HG03439 (cell line): ENCODE measurements around the gene CDK5.

Experiments used
- ATAC-seq: cut with Tn5 transposase; IDR thresholded peaks from one replicate; pipeline ENCODE4 v1.9.1; 2021; ENCODE audit warnings: mild to moderate bottlenecking, moderate library complexity; ENCODE audit not compliant: unreplicated experiment

The CDK5 gene

DNA sequence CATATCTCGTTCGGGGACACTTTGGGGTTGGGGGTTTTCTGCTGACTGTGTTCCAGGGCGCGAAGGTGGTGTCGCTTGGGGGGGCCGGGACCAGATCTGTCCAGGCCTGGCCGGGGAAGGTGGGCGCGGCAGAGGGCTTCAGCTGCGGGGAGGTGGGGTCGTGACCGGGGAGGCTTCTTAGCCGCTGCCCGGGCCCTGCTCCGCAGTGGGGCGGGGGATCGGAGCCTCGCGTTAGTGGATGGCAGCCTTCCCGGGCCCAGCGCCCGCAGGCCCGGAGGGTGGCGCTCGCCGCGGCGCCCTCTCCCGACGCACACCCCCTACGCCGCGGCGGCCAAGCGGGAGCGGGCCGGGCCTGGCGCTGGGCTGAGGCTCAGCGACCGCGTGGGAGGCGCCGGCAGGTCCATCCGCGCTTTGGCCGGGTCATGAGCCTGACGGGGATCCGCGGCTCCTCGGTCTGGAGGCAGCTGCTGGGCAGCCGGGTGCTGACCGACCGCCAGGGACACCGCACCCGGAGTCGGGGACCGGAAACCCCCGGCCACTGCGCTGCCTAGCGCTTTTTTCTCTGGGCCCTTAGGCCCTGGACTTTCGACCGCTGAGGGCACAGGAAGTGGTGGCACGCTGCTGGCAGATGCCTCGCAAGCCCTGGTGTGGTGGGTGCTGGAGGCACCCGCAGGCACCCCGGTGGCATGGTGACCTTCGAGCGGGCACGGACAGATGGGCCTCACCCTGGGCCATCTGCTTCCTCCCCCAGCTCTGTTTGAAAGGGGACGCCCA, 29.7 kb upstream of the CDK5 start:
- no peak for ATAC-seq

DNA sequence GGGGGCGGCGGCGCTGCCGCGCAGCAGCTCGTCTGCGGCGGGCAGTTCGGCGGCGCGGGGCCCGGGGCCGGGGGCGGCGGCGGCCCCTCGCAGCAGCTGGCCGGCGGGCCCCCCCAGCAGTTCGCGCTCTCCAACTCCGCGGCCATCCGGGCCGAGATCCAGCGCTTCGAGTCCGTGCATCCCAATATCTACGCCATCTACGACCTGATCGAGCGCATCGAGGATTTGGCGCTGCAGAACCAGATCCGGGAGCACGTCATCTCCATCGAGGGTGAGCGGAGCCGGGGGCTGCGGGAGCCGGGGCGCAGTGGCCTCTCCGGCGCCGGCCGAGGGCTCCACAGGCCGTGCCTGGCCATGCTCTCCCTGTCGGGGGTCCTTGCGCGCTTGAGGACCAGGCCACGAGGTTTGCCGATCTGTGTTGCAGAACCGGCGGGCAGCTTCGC, 29.1 kb upstream of the CDK5 start:
- ATAC-seq, result no peak

DNA sequence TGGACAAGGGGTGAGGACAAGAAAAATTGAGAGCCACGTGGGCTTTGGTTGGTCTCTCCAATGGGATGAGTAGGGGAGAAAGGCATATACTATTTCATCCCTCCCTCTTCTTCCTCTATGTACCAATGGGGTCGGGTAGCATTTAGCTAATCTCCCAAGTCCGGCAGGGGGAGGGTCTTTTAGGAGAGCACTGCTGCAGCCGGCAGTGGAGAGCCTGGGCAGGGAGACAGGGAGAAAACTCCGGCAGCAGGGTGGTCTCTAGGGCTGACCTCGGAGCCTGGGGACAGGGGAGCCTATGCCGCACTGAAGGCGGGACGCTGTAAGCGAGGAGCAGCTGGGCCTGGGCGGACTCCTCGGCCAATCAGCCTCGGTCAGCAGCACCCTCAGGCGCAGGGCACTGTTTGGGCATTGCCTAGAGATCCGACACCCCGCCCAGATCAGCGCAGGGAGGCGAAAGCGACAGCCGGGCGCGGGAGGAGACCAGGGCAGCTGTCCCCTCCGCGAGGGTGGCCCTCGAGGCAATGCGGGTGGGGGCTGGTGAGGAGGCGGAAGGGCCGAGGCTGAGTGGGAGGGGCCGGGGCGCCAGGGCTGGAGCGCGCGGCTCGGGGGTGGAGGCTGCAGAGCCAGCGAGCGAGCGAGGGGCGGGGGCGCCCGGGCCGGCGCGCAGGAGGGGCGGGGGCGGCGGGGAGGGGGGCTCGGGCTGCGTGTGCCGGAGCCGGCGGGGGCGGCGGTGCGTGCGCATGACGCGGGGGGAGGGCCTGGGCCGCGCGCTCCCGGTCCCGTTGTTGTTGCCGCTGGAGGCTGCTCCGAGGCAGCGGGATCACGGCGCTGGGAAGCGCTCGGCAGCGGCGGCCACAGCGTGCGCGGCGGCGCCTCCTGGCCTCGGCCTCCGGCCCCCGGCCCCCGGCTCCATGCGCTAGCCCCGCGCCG, 28.3 kb upstream of the CDK5 start, which contains the start of gene AGAP3:
AGAP3 (plus strand) TSS at position 785 of the 930 bp plus-strand sequence. CDS start 267 bp downstream, outside the sequence.
- peak; percentile 42 for ATAC-seq

DNA sequence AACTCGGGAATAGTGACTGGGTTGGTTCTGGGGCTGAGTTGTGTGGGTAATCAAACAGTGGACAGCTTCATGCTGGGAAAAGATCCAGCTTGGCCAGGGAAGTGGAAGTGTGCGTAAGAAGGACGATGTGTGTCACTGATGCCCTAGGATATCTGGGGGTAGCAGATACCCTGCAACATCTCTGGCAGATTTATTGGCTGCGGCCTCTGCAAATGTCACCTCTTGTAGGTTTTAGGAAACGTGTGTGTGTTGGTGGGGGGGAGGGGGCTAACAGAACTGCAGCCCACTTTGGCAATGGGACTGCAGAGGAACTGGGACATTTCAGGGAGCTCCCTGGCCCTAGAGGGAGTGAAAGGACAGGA, 27.6 kb upstream of the CDK5 start:
- no peak for ATAC-seq

DNA sequence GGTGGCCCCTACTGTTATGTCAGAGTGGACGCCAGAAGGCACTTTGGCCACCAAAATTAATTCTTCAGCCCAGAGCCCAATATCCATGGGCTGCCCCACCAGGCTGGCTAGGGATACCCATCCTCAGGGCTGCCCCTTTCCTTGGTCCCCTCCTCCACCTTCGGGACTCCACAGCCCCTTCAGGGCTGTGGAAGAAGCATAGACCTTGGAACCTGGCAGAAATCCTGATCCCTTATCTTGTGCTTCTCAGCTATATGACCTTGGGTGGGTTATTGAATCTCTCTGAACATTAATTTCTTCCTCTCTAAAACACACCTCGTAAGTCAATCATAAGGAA, 26.1 kb upstream of the CDK5 start:
- no peak for ATAC-seq

DNA sequence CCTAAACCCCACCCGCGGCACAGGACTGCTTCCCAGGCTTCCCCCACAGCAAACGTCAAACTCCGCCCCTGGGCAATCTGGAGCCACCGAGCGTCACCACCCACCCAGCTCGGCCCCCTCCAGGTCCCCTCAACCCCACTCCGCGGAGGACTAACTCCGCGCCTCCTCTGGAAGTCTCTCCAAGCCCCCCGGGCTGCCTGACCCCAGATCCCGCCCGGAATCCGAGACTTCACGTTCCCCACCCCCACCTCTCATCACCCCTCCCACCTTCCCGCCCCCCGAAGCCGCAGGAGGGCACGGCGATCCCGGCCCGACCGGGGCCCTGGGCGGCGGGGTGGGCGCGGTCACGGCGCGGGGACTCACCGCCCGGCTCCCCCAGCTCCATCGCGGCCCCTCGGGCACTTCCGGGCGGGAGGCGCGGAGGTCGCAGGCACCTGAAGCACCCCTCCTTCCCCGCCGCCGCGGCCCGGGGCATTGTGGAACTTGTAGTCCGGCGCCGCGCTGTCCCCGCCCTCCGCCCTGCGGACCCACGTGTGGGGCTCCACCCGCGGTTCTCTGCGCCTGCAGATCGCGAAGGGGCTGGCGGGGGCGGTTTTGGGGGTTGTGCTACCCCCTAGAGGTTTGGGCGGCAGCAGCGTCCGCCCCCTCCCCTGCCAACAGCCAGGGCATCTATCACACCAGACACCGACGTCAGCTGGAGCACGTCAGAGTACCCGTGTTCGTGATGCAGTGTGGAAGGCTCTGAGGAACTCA, 25.6 kb upstream of the CDK5 start, which contains the start of gene TMUB1:
TMUB1 (minus strand) TSS at position 423 of the 753 bp plus-strand sequence. CDS start 930 bp downstream, outside the sequence.
- ATAC-seq, result peak; percentile 43

DNA sequence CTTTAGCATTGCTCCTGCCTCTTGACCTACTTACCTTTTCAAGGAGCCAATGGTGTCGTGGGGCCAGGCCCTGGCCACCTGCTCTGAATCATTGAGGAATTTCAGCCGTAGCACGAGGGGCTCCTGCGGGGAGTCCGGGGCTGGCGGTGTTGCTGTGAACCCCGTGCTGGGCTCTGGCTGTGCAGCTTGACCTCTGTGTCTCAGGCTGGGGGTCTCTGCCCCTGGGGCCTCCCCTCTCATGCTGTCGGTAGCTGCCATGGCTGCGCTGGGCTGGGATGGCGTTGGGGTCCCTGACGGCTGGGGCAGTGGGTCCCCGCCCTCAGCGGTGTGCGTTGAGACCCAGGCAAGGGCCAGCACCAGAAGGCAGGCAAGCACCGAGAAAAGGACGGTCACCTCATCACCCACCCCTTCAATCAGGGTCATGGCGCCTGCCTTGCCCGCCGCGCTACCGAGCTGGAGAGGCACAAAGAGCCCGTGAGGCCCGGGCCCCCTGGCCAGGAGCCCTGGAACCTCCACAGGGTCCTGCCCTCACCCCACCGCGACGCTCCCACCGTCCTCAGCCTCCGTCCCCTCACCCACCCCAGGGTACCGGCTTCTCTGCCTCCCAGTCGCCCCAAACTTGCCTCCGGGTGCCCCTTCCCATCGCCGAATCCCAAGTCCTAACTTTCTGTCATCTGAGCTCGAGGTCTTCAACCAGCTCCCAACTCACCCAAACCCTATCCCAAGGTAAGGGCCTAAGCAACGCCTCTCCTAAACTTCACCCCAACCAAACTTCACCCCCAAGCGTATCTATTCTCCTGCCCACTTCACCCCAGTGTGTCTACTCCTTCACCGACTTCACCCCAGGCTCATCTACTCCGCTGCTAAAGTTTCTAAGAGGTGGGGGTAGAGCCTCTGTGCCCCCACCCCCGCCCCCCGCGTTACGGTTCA, 24.7 kb upstream of the CDK5 start:
- no peak for ATAC-seq

DNA sequence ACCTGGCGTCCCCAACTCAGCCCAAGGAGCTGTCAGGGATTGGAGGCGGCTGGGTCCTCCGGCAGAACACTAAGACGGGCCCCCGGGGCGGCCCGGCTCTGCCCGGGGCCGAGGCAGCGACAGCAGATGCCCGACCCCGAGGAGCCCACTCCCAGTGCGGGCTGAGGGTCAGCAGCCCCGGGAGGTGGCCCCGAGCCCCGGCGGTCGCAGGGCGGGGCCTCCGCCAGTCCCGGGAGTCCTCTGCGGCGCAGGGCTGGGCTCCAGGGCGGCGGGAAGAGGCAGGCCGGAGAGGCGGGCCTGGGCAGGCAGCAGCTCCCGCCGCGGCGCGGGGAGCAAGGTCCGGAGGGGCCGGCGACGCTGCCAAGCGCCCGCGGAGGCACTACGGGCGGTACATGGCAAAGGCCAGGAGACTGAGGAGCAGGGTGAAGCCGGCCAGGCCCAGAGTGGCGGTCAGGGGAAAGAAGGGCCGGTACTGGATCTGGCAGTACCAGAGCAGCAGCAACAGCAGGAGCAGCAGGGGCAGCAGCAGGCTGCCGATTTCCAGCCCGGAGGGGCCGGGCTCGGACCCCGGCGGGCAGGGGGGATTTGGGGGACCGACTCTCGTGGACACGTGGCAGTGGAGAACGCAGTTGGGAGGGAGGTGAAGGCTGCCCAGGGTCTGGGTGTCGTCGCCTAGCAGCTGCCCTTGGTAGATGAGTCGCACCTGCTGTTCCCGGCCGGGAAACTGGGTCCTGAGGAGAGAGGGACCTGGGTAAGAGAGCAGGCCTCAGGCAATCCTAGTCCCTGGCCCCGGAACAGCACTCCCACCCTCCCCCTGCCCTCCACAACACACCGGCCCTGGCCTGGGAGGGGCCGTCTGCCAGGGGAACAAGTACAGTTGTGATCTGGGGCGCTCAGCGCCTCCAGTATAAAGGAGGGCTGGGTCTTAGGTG, 23.7 kb upstream of the CDK5 start:
- ATAC-seq, result no peak

DNA sequence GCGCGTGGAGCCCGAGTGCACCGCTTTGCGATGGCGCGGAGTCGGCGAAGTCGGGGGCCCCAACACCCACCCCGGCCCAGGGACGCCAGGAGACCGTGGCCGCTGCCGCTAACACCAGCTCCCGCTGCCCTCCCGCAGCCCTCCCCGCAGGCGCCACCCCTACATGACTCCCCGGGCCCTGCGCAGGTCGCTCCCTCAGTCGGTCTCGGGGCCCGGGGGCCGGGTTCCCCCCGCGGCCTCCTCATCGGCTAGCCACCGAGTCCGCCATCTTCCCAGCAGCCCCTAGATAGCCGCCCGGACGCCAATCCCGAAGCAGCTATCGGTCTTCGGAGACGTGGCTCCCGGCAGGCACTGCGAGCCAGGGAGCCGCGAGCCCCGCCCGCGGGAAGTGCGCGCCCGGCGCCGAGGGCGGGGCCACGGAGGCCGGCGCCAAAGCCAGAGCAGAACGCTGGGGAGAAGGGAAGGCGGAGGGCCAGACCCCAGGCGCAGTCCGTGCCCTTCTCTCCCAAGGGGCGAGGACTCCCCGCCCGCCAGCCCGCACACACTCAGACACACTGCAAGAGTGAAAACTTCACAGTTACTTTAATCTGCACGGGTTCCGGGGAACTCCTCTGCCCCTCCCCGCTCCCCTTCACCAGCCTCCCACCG, 22.9 kb upstream of the CDK5 start, which contains the start of gene FASTK:
FASTK (minus strand) TSS at position 288 of the 648 bp plus-strand sequence; CDS start at position 245, 43 bp downstream.
- peak; percentile 75 for ATAC-seq

DNA sequence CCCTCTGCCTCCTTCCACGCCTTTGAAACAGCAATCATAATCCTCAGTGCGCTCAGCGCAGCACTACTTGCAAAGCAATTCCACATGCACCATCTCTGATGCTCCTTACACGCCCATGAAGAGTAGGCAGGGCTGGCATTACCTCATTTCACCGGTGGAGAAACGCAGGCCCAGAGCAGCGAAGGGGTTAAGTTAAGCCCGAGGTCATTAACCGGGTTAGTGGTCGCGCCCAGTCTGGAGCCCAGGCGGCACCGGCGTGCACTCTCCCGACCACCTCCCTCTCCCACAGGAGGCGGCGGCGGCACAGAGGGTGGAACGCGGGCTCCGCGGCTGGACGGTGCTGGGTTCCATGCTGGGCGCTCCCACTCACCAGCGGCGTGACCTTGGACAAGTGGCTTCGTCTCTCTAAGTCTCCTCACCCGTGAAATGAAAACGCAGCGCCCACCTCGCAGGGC, 22.4 kb upstream of the CDK5 start:
- peak; percentile 0 for ATAC-seq

DNA sequence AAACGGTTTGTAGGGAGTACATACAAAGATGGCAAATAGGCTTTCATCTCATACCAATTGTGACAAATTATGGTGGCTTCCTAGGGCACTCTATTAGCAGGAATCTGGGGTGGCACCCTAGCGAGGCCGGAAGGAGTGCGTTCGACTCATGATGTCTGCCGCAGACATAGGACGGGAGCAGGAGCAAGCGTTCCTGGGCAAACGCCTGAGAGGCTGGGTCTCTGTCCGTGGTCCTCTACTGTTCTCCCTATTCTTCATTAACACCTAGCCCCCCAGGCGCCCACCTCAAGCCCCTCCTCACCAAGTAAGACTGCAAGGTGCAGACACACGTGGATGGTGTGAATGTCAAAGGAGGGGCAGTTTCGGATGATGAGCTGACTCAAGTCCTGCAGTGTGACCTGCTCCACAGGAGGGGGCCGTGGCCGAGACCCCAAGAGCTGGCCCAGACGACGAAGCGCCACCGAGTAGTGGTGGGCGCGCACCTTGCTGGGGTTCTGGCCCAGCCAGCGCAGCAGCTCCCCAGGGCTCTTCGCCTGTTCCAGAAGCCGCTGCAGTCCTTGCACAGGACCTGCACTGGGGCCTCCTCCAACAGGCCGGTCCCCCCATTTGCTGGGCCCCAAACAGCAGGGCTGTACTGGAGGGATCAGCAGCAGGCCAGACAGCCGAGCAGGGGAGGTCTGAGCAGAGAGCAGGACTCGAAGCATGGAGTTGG, 21.7 kb upstream of the CDK5 start:
- no peak for ATAC-seq

DNA sequence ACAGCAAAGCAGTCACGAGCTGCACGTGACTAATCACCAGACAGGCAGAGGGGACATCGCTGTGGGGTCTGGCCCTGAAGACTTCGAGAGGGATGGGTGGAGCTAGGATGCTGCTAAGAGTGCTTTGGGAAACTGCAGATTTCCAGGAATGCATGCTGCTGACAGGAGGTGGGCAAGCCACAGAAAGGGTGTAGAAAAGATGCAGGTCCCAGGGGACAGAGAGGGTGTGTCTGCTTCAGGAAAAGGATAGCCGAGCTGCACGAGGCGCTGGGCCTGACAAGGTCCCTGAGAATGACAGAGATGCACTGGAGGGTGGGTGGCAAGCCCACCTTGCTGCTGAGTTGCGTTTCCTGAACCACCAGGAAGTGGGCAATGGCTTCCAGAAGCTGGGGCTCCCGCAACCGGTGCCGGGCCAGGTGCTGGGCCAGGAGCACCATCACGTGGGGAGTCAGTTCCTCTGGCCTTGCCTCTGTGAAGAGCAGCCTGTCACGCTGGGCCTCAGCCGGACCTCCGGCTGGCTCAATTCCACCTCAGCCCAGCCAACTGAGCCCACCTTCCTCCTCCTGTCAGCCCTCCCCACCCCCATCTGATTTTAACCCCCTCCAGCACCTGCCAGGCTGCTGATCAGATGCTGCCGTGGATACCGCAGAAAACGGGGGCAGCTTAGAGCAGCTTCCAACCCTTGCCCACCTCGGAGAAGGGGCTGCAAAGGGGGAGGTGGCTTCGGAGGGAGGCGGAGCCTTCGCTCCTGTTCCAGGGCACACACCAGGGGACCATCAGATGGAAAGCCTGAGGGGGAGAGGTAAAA, 20.7 kb upstream of the CDK5 start:
- no peak for ATAC-seq

DNA sequence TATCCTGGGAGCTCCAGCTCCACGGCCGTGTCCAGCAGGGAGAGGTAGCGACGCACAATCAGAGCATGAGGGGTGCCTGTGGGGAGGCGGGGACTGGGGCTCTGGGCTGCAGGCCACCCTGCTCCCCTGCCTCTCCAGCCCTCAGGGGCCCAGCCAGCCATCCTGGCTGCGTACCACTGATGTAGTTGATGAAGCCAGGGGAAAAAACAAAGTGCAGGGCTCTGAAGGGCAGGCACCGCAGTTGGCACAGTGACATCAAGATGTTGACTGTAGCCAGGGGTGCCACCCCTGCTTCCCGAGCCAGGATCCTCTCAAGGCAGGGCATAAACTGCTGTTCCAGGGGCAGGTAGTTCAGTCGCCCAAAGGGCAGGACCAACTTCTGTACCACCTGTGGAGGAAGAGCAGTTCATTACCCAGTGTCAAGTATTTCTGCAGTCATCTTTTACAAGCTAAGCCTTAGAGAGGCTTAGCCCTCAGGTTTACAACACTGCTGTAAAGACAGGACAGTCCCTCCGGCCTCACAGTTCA, 20.1 kb upstream of the CDK5 start:
- ATAC-seq, result no peak

DNA sequence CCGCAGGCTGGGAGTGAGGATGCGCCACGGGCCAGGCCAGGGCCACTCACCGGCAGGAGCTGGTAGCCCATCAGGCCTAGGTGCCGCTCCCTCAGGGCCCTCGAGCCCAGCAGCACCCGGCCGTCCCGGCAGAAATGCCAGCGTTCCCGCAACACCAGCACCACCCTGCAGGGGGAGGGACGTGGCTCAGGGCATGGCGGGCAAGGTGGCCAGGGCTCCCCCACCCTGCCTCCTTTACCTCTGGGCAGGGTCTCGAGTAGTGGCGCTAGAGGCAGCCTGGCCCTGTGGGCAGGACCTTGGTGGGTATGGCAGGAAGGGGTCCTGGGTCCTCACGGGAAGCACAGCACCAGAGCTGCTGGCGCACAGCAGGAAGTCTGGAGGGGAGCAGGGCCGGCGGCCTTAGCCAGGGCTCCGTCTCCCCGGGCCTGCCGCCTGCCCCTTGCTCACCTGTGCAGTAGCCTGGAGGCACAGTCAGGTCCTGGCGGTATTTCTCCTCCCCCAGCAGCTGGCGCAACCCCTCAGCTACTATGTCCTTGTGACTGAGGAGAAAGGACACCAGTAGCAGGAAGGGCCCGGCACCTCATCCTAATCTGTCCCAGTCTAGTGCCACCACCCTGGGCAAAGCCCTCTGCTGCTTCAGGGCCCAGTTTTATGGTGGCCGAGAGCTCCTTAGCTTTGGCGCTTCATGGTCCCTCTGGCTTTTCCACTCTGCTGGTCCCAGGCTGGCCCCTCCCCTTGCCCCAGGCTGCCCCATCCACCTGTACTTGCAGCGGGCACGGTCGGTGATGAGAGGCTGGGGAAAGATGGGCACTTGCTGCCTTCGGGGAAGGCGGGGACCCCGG, 19.4 kb upstream of the CDK5 start:
- no peak for ATAC-seq

DNA sequence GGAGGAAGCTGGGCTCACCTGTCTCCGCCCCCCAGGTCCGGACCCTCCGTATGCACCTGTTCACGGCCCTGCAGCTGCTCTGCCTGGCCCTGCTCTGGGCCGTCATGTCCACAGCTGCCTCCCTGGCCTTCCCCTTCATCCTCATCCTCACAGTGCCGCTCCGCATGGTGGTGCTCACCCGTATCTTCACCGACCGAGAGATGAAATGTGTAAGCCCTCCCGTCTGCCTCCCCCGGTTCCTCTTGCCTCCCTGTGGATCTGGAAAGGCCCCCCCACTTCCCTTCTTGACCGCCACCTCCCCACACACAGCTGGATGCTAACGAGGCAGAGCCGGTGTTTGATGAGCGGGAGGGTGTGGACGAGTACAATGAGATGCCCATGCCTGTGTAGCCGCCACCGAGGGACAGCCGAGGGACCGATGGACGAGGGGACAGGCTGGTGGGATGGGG, 18.3 kb upstream of the CDK5 start:
- ATAC-seq, result no peak

DNA sequence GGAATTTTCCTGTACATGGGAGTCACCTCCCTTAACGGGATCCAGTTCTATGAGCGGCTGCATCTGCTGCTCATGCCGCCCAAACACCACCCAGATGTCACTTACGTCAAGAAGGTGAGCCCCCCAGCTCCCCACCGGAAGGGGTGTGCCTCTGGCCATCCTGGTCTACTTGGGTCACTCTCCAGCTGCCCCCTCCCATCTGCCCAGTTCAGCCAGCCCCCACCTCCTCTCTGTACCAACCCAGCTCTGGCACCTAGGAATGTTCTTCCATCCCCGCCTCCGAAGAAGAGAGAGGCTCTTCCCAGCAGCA, 17.9 kb upstream of the CDK5 start:
- no peak for ATAC-seq
